Urothelium cell line (cell line): ENCODE data around the gene RXRG.

Source experiments
- DNase-seq: peaks from one replicate; pipeline ENCODE4 v3.0.0; 2011; ENCODE audit warnings: low spot score, mixed read lengths
- FAIRE-seq: peaks from 2 replicates; lab custom pipeline; 2011; peaks lifted over from hg19 to GRCh38; lab: Jason Lieb, UNC

The RXRG gene

DNA sequence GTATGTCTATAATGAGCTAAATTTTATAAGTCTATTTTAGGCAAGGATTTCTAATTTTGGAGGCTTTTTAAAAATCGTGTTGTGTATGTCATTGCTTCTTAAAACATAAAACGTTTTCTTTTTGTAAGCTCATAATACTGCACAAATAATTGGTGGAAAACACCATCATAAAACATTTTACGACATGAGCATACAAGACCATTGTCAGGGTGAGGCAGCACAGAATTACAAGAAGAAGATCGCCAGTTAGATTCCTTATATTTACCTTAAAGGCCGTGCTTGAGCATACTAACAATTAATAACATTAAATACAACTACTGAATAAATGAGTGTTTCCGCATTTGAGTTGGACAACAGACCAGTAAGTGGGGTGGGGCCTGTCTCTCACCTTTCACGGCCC lies 69.3 kb downstream of the RXRG start:
- FAIRE-seq, result no peak

GRCh38 chr1:165371588-165372225 lies 73.2 kb downstream of the RXRG start:
- no peak for DNase-seq
- FAIRE-seq, result no peak

More for the DNA sequence above, 69.3 kb downstream of the RXRG start:
- DNase-seq, result no peak

DNA sequence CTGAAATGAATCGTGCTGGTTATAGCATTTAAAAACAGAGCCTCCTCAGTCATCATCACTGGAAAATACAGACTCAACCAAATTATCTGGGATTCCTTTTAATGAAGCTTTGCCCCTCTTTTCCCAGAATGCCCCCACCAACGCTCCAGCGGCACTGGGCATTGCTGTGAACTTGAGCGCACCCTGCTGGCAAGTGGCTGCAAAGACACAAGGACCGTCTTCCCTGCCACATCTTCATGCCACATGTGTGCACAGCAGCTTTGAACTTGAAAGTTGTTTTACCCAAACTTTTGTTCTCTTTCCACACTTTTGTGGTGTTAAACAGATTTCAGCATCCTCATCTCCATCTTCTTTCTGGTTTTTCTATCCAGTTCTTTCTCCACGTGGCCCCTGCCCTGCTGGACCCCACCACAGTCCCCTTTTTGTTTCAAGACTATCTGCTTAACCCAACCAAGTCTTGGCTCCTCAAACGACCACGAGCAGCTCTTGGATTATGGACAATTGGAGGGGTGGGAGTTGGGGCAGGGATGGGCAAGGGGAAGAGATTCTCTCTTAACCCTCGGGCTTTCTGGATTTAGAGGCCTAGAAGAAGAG lies 75.6 kb downstream of the RXRG start:
- DNase-seq (peak; percentile 61), FAIRE-seq (no peak)

DNA sequence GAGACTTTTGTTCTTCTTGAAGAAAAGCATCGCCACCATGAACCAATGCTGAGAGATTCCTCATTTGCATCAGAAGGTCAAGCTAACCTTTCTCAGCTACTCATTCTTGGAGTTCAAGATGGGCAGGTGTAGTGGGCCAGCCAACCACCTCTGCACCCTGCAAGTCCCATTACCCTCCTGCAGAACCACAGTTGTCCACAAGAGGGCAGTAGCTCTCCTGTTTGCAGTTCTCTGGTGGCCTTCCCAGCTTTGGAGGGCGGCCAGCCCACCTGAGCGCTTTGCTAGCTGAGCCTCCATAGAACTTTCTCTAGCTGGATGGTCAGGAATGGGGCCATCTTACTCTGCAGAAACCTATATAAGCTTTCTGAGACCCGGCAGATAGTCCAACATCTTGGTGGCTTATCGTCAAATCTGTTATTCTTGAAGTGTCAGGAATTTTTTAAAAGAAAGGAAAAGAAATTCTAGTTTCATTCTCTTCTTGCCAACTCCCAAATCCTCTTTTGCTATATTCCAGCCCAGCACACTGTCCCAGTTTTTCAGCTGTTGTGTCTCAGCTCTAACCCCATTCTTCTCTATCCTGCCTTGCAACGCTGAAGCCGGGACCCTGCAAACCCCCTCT lies 77.4 kb downstream of the RXRG start:
- DNase-seq, result peak; percentile 75
- FAIRE-seq, result peak; percentile 77

- DNase-seq (no peak), FAIRE-seq (no peak)
Measured at GRCh38 chr1:165365341-165365740, 79.6 kb downstream of the RXRG start.

GRCh38 chr1:165364568-165365133 lies 80.3 kb downstream of the RXRG start:
- FAIRE-seq, result no peak
- DNase-seq, result no peak

DNA sequence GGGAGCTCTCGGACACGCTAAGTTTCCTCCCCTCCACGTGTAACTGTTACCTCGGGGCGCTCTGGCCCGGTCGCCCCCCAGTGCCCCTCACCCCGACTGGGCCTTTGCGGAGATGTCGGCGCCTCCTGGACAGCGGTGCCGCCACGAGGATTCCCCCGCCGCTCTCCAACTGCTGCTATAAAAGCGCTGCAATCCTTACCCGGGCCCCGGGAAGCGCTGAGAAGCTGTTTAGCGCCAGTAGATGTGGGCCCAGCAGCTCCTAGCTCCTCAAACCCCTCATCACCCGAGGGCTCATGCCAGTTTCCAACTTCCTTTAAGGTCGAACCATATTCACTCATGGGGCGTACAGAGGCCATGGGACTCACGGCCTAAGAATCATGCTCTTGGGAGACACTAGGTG lies 88.0 kb downstream of the RXRG start:
- FAIRE-seq (no peak), DNase-seq (no peak)

GRCh38 chr1:165355977-165356811 lies 88.7 kb downstream of the RXRG start, which contains the start of gene LMX1A:
LMX1A (minus strand) TSS chr1:165356715; CDS start chr1:165355559, 1,156 bp downstream.
- DNase-seq (no peak), FAIRE-seq (no peak)

DNA sequence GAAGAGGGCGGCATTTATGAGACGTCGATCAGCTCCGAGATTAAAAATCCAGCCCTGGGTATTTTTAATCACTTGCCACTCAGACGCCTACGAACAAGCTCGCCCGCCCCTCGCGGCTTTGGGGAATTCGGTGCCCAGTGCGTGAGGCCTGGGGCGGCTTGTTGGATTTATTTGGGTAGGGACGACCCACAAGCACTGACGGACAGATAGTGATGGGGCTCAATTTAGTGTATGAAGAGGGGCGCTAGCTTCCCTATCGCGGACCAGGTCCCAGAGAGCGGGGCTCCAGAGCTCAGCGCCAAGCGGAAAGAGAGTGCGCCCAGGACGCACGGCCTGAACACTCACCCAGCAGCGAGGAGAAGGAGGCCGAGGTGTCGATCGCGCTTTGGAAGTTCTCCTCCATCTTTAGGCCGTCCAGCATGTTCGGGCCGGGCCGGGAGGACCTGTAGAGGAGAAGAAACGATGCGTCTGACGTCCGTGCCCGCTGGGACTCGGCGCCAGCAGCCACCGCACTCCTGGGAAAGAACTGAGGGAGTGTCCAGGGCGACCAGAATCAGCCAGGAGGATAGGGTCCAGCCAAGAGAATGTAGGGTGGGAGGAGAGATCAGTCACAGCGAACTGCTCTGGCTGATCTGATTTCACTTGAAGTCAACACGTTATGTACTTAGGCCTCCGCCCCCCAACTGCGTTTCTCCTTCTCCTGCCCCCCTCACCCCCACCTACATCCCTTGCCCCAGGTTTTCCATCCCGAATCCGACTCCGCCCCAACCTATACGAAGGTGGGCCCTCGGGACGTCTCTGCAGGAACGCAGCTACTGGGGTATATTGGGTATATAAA lies 89.6 kb downstream of the RXRG start:
- FAIRE-seq, result no peak
- DNase-seq, result no peak

GRCh38 chr1:165354739-165355138 lies 90.2 kb downstream of the RXRG start:
- DNase-seq (no peak), FAIRE-seq (no peak)

- FAIRE-seq (no peak), DNase-seq (no peak)
Measured at GRCh38 chr1:165353731-165354671, 90.9 kb downstream of the RXRG start.

DNA sequence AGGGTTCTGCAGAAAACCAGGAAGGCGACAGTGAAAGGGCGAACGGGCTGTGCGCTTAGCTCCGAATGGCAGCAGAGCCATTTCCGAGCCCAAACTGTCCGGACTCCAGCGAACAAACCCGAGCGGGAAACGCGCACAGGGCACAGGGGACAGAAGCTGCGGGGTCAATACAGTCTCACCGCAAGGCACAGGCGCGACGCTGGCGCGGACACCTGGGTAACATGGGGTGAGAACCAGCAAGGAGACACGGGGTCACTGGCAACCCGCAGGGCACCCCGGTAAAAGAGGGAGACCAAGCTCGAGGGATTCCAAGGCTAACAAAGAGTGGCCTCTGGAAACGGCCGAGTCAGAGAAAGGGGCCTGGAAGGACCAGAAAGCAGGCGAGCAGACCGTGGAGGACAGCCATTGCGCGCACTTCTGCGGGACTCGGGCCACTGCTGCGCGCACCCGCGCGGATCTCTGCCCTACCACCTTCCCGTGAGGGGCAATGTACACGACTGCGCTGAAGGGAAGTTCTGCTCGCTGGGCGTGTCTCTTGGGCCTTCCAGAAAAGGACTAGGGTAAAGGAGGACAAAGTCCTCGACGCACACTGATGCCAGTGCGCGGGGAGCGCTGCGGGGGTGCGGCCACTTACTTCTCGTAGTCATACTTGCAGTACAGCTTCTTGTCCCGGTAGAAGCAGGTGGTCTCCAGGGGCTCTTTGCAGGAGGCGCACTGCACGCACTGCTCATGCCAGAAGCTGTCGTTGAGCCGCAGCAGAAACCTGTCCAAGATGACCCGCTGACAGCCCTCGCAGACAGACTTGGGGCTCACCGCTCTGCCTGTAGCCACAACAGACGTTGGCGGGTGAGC lies 92.3 kb downstream of the RXRG start:
- no peak for DNase-seq
- no peak for FAIRE-seq

- DNase-seq, result no peak
- FAIRE-seq, result no peak
Measured at GRCh38 chr1:165351863-165352441, 93.0 kb downstream of the RXRG start.
